NCI-H1436 (cell line): ENCODE results near the gene FAM89A.
"Not testable (repeated sequence)": the region's sequence is repeated elsewhere in the genome, so short reads cannot be mapped to it uniquely, and the experiment has no call there.

ENCODE experiments used
- DNase-seq: peaks from one replicate; lab custom pipeline; 2025; lab: John Stamatoyannopoulos, UW

Gene FAM89A

GRCh38 chr1:231032963-231033362 lies 7.1 kb downstream of the FAM89A start:
- no peak for DNase-seq

GRCh38 chr1:231029841-231030240 lies 10.2 kb downstream of the FAM89A start:
- DNase-seq: no peak

GRCh38 chr1:231029247-231029646 lies 10.8 kb downstream of the FAM89A start:
- not testable (repeated sequence) for DNase-seq

DNA sequence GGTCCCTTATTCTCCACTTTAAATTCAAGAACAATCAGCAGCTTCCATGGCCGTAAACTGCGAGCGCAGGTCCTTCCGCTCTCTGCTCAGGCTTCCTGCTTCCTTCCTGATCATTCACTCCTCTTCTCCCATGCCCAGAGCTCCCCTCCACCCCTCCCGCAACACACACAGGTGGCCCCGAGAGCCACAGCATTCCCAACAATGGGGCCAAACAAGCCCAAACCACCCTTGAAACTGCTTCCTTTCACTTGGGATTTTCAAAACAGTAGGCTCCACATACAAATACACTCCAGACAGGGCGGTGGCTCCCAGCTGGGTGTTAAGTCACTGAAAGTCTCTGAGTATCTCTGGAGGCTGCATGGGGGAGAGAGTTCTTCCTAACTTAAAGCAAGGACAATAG lies 11.4 kb downstream of the FAM89A start:
- DNase-seq: no peak

GRCh38 chr1:231027971-231028370 lies 12.1 kb downstream of the FAM89A start:
- no peak for DNase-seq

DNA sequence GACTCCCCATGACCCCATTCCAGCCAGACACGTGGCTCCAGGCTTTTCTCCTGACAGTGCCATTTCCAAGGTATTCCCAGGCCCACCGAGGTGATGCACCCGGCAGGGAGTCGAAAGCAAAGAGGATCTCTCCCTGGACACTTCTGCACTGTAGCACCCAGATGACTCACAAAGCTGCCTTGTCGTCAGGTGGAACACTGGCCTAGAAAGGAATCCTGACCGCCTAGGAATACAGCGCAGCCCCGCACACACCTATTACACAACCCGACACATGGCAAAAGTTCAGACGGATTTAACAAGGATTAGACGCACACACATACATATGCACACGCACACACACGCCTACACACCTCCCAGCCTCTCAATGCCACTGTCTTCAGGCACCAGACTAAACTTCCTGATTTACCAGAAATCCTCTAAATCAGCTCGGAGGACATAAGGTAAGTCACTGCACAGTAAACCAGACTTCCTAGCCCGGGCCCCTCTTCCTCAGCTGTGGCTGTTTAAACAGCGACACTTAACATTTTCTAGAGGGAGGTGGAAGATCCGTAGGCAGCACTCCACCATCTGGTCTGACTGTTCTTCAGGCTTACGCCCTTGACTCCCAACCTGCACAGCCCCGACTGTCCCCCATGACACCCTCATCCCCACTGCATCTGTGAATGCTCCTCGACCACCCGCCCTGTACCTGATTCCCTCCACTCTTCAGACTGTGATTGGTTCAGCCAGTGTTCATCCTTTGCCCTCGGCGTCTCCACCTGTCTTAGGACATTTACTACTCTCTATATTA lies 12.7 kb downstream of the FAM89A start:
- no peak for DNase-seq

GRCh38 chr1:231026576-231026975 lies 13.5 kb downstream of the FAM89A start:
- DNase-seq: no peak

- no peak for DNase-seq
Measured at GRCh38 chr1:231023150-231023549, 16.9 kb downstream of the FAM89A start.

DNA sequence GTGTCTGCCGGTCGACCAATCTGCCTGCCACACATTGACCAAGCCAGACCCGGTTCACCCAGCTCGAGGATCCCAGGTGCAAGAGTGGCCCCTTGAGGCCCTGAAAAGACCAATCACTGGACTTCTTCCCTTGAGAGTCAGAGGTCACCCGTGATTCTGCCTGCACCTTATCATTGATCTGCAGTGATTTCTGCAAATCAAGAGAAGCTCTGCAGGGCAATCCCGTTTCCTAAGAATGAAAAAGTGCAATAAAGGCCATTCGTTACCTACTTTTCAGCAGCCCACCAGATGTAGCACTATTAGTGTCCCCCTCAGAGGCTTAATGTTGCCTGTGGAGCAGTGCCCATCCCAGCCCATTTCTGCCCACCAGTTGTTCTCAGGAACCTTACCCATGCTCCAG lies 17.5 kb downstream of the FAM89A start:
- DNase-seq: not testable (repeated sequence)

DNA sequence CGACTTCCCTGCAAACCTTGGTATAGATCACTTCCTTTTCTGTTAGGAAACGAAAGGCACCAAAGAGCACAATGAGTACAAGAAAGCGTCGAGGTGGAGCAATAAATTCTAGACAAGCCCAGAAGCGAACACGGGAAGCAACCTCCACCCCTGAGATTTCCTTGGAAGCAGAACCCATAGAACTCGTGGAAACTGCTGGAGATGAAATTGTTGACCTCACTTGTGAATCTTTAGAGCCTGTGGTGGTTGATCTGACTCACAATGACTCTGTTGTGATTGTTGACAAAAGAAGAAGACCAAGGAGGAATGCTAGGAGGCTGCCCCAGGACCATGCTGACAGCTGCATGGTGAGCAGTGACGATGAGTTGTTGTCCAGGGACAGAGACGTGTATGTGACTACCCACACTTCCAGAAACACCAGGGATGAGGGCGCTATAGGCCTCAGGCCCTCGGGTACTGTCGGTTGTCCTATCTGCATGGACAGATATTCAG lies 18.5 kb downstream of the FAM89A start:
- DNase-seq: no peak

DNA sequence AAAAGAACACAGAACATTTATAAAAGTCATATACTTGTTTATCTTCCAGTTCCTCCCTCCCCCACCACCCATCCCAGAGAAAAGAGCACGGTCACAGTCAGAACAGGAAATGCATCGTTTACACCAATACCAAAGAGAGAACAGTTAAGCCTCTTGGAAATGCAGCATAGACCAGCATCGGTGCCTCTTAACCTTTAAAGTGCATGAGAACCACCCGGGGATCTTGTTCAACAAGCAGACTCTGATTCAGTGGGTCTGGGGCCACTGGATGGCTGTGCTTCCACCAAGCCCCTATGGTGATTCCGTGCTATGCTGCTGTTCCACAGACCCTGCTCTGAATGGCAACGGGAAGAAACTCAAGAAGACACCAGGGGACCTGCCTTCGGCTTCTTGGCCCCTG lies 19.2 kb downstream of the FAM89A start:
- no peak for DNase-seq

- DNase-seq: no peak
Measured at GRCh38 chr1:231020139-231020601, 19.9 kb downstream of the FAM89A start.

- no peak for DNase-seq
Measured at GRCh38 chr1:231019711-231020110, 20.3 kb downstream of the FAM89A start.

DNA sequence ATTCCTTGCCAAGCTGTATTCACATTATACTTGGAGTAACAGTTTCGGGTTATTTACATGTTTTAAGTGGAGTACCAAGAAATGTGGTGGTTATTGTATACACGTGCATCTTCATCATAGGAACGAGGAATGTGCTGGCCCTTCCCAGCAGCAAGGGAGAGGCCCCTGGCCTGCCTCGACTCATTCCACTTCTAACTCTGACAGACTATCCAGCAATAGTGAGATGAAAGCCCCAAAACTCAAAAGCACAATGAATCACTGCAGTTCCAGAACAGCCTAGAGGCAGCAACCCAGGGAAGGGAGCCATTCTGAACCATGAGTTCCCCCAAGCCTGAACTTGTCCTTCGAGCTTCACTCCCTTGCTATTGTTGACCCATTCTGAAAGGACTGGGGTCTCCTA lies 23.1 kb downstream of the FAM89A start:
- no peak for DNase-seq

DNA sequence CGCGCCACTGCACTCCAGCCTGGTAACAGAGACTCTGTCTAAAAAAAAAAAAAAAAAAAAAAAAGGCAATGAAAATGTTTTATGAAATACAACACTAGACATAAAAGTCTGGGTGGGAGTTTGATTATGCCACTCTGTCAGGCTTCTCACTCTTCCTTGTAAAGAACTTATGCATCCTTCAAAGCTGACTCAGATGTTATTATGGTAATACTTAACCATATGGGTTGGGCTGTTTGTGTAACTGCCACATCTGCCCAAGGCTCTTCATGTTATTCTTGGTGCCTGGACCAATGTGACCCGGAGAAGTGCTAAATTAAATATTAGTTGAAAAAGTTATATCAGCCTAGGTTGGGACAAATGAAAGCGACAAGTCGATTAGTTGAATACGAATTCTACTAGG lies 23.8 kb downstream of the FAM89A start:
- no peak for DNase-seq

DNA sequence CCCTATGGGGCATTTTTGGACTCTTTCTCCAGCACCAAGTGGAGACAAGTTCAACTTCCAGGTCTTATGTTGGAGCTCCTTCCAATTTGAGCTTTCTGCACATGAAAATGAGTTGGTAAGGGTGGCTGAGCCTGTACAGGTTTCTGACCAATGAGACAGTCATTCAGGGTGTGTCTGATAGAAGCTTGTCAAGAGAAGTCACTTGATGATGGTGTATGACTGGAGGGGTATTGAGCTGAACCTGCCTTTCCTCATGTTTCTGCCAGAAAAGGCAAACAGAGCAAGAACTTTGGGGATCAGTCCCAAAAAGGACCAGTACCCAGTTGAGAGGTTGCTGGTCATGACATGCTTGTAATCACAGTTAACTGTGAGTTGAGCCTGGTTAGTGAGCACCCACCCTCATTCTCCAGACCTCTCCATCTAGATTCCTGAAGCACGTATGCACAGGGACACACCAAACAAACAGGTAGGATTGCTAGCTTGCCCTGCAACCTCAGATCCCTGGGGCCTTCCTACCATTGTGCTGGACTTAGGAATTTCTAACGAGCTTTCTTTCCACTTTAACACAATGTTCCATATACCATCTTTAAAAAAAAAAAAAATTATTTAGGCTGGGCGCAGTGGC lies 26.6 kb downstream of the FAM89A start:
- DNase-seq: no peak

GRCh38 chr1:231011963-231012362 lies 28.1 kb downstream of the FAM89A start:
- no peak for DNase-seq

DNA sequence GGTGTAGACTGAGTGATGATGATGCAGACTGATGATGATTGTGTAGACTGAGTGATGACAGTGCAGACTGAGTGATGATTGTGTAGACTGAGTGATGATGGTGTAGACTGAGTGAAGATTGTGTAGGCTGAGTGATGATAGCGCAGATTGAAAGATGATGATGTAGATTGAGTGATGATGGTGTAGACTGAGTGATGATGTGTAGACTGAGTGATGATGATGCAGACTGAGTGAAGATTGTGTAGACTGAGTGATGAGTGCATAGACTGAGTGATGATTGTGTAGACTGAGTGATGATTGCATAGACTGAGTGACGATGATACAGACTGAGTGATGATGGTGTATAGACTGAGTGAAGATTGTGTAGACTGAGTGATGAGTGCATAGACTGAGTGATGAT lies 28.7 kb downstream of the FAM89A start:
- no peak for DNase-seq

GRCh38 chr1:231007535-231007934 lies 32.5 kb downstream of the FAM89A start:
- not testable (repeated sequence) for DNase-seq

DNA sequence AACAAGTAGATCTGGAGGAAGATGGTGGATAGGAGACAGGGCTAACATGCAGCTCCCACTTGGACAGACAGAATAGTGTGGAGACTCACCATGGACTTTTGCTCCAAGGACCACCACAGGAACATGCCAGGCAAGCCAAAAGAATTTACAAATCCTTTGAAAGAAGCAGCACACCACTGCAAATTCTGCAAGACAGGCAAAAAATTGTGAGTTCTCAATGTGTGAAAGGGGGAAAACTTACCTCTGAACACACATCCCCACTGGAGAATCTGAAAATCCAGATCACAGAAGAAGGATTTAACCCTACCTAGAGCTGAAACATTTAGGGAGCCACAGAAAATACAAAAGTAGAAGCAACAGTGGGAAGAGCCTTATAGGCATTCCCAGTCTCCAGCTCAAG lies 38.2 kb downstream of the FAM89A start:
- no peak for DNase-seq

- no peak for DNase-seq
Measured at GRCh38 chr1:231000639-231001038, 39.4 kb downstream of the FAM89A start.

GRCh38 chr1:231000201-231000600 lies 39.9 kb downstream of the FAM89A start:
- DNase-seq: no peak

GRCh38 chr1:230994860-230995259 lies 45.2 kb downstream of the FAM89A start:
- DNase-seq: no peak
